Measurements from ENCODE around the gene TNIP1.
A peak's percentile ranks its signal among the peaks of the same experiment; 100 is the strongest.

TNIP1 gene

GRCh38 chr5:151040211-151040747 lies 40.6 kb downstream of the TNIP1 start:
- DNase-seq (ENCODE audit: low spot score): no peak

GRCh38 chr5:151039665-151040064 lies 41.2 kb downstream of the TNIP1 start:
- no peak for DNase-seq (ENCODE audit: low spot score)

- DNase-seq (ENCODE audit: low spot score): no peak
Observed at GRCh38 chr5:151038801-151039238, 42.0 kb downstream of the TNIP1 start.

- no peak for DNase-seq (ENCODE audit: low spot score)
Observed at GRCh38 chr5:151038412-151038745, 42.5 kb downstream of the TNIP1 start.

- DNase-seq (ENCODE audit: low spot score): no peak
Observed at GRCh38 chr5:151037561-151038411, 43.0 kb downstream of the TNIP1 start.

GRCh38 chr5:151036556-151036955 lies 44.3 kb downstream of the TNIP1 start:
- peak; percentile 75 for DNase-seq (ENCODE audit: low spot score)

GRCh38 chr5:151034422-151035379 lies 46.1 kb downstream of the TNIP1 start:
- DNase-seq (ENCODE audit: low spot score): no peak

- no peak for DNase-seq (ENCODE audit: low spot score)
Observed at GRCh38 chr5:151033217-151033934, 47.5 kb downstream of the TNIP1 start.

GRCh38 chr5:151031554-151031953 lies 49.3 kb downstream of the TNIP1 start:
- DNase-seq (ENCODE audit: low spot score): no peak

GRCh38 chr5:151030379-151030778 lies 50.5 kb downstream of the TNIP1 start:
- DNase-seq (ENCODE audit: low spot score): no peak

- DNase-seq (ENCODE audit: low spot score): no peak
Observed at GRCh38 chr5:151030056-151030336, 50.8 kb downstream of the TNIP1 start.

- DNase-seq (ENCODE audit: low spot score): no peak
Observed at GRCh38 chr5:151029179-151030055, 51.4 kb downstream of the TNIP1 start.

- DNase-seq (ENCODE audit: low spot score): no peak
Observed at GRCh38 chr5:151028717-151029116, 52.1 kb downstream of the TNIP1 start.

GRCh38 chr5:151027961-151028479 lies 52.8 kb downstream of the TNIP1 start:
- no peak for DNase-seq (ENCODE audit: low spot score)

GRCh38 chr5:151026679-151027078 lies 54.2 kb downstream of the TNIP1 start:
- DNase-seq (ENCODE audit: low spot score): no peak

- DNase-seq (ENCODE audit: low spot score): no peak
Observed at GRCh38 chr5:151026088-151026487, 54.7 kb downstream of the TNIP1 start.

GRCh38 chr5:151025250-151025606 lies 55.6 kb downstream of the TNIP1 start:
- no peak for DNase-seq (ENCODE audit: low spot score)

GRCh38 chr5:151024440-151025249 lies 56.2 kb downstream of the TNIP1 start:
- no peak for DNase-seq (ENCODE audit: low spot score)

GRCh38 chr5:151023651-151024050 lies 57.2 kb downstream of the TNIP1 start:
- DNase-seq (ENCODE audit: low spot score): no peak

GRCh38 chr5:151023047-151023615 lies 57.7 kb downstream of the TNIP1 start:
- no peak for DNase-seq (ENCODE audit: low spot score)
